Retina (tissue), 1 donor: Measurements from ENCODE around the gene GPRC5C.
A peak's percentile ranks its signal among the peaks of the same experiment; 100 is the strongest.

Source experiments
- DNase-seq: peaks from one replicate; pipeline ENCODE4 v3.0.0-alpha.2; 2016

The GPRC5C gene

DNA sequence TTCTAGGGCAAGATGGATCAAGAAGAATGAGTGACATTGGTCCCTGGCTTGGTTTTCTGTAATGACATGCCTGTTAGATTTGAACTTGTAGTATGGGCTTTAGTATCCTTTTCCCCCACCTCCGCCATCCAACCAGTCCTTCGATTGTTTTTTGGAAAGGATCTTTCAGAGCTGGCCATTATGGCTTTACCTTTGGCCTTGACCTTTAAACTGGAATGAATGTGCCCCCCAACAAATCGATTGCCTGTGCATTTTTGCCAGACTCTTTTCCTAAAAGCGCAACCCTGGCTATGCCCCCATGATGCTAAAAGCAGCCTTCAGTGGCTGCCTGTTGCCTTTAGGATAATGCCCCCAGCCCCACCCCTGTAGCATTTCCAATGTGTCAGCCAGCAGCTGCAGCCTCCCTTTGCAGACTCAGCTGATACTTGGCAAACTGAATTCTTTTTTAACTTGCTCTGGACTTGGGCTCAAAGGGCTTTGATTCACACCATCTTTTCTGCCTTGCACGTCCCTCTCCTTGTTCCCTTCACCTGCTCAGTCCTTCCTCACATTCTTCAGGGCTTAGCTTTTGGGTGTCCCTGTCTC lies 4.0 kb downstream of the GPRC5C start:
- DNase-seq, result no peak

DNA sequence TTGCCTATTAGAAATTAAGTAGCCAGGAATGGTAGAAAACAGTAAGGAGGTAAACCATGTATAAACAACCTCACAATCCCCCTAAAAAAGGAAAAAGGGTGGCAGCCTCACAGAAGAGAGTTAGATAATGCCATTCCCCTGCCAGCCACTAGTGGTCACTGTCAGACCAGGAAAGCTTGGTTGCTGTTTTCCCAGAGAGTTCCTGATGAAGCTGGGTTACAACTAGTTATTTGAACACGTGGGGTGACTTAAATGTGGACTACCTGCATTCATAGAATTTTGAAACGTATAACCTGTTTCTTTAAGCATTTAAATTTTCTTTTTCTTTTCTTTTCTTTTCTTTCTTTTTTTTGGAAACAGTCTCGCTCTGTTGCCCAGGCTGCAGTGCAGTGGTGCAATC lies 5.8 kb downstream of the GPRC5C start:
- DNase-seq, result no peak

DNA sequence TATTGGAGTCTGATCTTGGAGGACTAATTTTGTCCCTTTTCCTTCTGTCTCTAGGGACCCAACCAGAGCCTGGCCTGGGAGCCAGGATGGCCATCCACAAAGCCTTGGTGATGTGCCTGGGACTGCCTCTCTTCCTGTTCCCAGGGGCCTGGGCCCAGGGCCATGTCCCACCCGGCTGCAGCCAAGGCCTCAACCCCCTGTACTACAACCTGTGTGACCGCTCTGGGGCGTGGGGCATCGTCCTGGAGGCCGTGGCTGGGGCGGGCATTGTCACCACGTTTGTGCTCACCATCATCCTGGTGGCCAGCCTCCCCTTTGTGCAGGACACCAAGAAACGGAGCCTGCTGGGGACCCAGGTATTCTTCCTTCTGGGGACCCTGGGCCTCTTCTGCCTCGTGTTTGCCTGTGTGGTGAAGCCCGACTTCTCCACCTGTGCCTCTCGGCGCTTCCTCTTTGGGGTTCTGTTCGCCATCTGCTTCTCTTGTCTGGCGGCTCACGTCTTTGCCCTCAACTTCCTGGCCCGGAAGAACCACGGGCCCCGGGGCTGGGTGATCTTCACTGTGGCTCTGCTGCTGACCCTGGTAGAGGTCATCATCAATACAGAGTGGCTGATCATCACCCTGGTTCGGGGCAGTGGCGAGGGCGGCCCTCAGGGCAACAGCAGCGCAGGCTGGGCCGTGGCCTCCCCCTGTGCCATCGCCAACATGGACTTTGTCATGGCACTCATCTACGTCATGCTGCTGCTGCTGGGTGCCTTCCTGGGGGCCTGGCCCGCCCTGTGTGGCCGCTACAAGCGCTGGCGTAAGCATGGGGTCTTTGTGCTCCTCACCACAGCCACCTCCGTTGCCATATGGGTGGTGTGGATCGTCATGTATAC lies 8.0 kb downstream of the GPRC5C start:
- no peak for DNase-seq

DNA sequence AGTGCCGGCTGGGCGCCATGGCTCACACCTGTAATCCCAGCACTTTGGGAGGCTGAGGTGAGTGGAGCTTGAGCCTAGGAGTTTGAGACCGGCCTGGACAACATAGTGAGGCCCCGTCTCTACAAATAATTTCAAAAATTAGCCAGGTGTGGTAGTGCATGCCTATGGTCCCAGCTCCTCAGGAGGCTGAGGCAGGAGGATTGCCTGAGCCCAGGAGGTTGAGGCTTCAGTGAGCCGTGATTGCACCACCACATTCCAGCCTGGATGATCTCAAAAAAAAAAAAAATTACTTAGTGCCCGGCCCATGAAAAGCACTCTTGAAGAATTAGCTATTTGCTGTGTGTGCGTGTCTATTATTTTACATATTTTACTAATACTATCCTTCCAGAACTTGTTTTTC lies 9.6 kb downstream of the GPRC5C start:
- DNase-seq, result no peak

DNA sequence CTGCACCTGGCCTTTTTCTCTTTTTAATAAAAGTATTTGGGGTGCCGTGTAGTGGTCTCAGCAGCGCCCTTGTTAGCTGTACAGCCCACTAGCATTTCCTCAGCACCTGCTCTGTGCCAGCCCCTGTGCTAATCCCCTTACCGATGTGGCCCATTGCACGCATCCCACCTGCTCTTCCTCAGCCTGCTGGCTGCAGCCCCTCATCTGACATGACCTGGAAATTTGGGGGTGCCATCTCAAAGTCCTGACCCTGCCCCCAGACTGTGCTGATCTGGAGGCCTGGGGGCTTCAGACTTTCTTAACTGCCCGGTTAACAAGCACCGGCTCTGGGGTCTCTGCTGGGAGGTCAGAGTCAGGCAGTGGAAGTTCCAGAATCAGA lies 10.4 kb downstream of the GPRC5C start:
- no peak for DNase-seq

DNA sequence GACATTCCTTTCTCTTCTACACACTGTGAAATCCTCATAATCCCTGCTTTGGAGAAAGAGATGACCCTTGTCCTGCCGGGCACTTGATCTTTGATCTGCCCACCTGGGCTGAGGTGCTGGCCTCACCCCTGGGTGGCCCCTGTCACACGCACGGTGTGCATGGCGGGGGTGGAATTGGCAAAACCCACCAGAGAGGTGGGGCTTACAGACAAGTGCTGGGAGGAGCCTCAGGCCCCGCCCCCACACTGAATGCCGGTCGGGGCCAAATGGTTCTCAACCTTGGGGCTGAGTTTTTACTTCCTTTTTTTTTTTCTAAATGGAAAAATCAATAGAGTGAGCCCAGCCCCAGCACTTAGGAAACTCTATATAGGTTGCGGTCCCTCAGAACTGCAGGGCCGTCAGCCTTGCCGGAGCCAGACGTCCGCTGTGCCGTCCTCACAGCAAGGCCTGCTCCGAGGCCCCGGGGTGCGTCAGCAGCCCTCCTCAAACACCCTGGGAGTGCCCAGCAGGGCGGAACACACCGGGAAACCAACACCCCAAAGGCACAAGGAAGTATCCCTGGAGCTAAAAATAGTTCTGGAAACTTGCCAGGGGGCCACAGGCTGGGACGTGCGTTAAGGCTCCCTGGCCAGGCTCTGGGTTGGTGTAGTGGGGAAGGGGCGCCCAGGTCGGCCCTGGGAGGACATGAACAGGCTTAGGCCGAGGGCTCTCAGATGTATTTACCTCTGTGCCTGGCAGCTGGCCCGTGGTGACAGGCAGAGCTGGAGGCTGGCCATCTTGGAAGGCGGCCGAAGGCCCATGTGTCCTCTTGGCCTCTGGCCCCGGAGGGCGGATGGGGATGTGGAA lies 11.0 kb downstream of the GPRC5C start:
- no peak for DNase-seq

DNA sequence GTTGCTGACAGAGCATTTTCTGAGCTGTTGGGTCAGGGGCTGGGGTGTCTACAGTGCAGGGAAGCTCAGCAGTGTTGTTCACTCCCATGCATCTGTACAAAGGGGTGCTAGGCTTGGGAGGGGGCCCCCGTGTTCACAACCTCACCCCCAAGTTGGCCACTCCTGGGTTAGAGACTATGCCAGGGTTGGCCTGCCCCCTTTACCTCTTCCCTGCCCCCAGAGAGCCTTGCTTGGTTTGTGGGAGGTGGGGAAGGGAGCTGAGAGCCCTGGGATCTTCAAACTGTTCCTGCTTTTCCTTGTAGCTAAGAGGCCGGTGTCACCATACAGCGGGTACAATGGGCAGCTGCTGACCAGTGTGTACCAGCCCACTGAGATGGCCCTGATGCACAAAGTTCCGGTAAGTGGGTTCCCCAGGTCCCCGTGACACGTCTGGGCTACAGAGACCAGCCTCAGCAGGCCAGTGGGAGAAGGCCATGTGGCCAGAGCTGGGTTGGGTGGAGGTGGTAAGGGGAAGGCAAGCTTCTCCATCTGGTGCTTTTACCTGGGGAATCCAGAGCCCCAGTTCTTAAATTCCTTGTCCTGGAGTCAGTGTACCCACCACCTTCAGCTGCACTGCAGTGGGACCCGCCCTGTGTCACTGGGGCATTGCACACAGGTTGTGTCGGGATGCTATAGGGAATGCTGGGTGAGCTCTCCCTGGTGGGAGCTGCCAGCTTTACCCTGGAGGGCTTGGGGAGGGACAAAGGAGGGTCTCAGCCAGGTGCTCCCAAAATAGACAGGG lies 11.8 kb downstream of the GPRC5C start:
- DNase-seq, result no peak

DNA sequence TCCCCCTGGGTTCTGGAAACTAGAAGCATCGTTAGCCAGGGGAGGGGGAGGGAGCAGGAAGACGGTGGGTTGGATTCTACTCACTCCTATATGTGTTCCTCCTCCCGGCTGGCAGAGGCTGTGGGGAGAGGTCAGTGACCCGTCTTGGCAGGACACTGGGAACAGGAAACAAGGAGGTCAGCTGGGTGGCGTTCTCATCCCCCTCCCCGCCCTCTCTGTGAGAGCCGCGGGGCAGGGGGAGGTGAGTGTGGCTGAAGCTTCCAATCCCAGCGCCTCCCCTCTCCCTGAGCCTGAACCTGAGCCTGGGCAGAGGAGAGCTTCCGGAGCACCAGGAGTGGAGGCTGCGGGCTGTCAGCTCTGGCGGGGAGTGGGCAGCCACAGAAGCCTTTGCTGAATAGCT lies 12.5 kb downstream of the GPRC5C start:
- DNase-seq, result peak; percentile 38

DNA sequence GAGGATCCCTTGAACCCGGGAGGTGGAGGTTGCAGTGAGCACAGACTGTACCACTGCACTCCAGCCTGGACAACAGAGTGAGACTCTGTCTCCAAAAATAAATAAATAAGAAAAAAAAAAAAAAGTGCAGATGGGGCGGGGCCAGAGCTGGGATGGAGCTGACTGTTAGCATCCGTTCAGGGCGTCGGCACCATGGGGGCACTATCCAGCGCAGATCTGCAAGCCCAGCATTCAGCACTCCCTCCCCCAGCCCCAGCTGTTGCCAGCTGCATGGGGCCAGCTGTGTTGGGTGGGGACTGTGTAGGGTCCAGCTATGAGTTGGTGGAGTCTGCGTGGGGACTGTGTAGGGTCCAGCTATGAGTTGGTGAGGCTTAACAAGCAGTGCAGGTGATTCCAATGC lies 13.3 kb downstream of the GPRC5C start:
- DNase-seq, result no peak

DNA sequence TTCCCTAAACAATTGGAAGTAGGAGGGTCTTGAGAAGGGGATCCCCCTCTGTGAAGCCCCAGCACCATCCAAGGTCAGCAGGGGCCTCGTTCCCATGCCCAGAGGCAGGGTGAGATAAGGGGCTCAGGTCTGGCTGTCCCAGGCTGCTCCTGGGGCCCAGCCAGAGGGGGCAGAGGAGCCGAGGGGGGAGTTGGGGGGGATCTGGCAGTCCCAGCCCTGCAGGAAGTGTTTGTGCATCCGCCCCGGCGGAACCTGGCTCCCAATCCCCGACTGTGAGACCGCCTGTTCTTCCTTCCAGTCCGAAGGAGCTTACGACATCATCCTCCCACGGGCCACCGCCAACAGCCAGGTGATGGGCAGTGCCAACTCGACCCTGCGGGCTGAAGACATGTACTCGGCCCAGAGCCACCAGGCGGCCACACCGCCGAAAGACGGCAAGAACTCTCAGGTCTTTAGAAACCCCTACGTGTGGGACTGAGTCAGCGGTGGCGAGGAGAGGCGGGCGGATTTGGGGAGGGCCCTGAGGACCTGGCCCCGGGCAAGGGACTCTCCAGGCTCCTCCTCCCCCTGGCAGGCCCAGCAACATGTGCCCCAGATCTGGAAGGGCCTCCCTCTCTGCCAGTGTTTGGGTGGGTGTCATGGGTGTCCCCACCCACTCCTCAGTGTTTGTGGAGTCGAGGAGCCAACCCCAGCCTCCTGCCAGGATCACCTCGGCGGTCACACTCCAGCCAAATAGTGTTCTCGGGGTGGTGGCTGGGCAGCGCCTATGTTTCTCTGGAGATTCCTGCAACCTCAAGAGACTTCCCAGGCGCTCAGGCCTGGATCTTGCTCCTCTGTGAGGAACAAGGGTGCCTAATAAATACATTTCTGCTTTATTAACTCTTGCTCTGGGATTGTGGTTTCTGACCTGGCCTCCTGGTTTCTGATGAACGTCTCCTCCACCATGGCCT lies 14.9 kb downstream of the GPRC5C start:
- no peak for DNase-seq

DNA sequence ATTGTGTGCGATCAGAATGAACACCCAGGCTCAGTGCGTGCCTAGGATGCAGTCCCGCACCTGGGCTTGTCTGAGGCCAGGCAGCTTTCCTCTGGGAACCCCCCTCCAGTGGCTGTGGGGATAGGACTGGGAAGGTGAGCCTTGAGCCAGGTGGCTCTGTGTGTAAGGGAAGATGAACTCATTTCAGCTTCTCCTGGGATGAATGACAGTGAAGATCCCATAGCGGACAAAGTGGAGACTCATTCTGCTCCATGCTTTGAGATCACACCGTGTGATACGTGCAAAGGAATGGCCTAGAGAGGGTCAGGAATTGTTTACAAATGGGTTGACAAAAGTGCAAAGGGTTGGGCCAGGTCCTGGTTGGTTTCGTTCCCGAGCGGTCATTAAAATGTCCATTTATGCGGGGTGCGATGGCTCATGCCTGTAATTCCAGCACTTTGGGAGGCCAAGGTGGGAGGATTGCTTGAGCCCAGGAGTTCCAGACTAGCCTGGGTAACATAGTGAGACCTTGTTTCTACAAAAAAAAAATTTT lies 15.8 kb downstream of the GPRC5C start:
- DNase-seq, result no peak

DNA sequence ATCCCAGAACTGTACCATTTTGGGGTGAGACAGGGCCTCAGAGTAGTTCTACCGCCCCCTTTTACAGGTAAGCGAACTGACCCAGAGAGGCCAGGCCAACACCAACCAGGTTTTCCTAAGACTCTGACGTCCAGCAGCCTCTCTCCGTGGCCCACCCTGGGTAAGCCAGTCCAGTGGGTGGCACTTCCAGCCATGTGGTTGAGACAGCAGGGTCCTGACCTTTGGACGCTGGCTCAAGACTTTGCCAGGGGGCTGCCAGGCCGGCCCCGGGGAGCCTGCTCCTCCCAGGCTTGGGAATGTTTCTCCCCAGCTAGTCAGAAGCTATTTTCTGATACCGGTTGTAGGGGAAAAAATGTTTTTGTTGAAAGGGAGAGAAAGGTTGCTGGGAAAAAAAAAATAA lies 16.9 kb downstream of the GPRC5C start:
- no peak for DNase-seq

DNA sequence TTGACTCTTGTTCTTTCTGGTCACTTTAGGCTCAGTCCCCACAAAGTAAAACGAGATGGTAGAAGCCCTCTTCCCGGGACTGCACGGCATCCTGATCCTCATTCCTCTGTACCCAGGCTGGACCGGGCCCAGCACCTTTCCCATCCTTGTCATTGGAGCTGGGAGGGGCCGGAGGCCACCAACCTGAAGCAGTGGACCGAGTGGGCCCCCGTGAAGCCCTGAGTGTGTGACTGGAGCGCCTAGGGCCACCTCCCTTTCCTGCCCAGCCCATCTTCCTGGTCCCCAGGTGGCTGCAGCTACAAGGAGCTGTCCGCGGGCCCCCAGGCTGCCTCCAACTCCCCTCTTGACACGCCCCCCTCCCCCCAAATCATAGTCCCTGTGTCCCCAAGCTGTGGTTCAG lies 17.4 kb downstream of the GPRC5C start:
- DNase-seq, result no peak

DNA sequence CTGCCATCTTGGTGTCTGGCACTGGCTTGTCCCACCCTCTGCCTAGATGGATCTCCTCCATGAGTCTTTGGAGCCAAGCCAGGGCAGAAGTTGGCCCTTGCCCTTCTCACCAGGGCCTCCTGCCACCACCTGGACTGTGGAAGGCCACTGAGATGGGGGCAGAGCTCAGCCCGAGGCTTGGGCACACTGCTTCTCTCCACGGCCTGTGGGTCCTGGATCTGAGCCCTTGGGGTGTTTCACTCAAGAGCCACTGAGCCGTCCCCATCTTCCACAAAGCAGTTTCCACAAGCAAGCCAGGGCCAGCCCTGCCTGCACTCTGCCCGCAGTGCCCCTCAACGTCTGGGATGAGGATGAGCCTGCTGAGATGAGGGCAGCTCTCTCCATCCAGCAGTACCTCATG lies 17.9 kb downstream of the GPRC5C start:
- DNase-seq, result no peak

DNA sequence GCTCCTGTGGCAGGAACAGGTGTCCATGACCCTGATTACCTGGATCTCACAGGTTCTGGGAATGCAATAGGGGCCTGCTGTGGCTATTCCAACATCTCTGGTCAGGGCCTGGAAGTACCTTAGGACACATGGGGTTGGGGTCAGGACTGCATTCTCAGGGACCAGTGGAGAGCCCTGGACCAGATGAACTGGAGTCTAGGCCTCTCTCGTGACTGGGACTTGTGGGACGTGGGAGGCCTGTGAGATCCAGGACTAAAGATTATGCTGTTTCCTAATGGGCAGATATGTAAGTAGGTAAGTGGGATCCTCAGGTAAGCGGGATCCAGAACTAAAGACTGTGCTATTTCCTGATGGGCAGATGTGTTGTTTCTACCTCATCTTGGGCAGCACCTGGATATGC lies 18.3 kb downstream of the GPRC5C start:
- no peak for DNase-seq

DNA sequence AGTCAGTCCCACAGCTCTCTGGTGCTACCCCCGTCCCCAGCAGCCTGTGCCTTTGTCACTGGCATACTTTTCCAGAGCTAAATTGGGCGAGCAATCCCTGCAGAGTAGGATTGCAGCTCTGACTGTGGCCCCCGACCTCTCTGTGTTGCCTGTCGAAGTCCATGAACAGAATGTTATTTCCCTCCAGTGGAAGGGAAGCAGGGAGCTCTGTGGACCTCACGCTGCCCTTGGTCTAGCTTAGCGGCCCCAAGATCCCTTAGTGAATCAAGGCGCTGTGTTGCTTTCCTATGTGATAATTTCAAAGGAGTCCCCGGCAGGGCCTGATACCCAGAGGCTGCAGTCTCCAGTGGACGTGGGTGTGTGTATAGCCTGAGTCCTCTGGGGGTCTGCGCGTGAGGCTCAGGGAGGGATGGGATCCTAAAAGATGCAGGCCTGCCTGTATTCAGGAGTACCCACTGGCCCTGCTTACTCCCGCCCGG lies 19.1 kb downstream of the GPRC5C start:
- no peak for DNase-seq

DNA sequence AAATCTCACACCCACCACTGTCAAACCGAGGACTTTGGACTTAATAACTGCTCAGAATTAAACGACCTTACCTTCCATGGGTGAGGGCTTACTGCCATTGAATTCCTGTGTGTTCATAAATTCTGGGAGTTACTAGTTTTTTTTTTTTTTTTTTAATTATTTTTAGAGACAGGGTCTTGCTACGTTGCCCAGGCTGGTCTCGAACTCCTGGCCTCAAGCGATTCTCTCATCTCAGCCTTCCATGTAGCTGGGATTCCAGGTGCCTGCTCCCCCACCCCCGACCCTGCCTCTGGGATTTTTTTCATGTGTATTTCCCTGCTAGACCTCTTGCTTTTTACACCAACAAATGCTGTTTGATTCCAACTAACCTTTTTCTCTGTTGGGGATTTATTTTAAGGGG lies 19.7 kb downstream of the GPRC5C start:
- no peak for DNase-seq

DNA sequence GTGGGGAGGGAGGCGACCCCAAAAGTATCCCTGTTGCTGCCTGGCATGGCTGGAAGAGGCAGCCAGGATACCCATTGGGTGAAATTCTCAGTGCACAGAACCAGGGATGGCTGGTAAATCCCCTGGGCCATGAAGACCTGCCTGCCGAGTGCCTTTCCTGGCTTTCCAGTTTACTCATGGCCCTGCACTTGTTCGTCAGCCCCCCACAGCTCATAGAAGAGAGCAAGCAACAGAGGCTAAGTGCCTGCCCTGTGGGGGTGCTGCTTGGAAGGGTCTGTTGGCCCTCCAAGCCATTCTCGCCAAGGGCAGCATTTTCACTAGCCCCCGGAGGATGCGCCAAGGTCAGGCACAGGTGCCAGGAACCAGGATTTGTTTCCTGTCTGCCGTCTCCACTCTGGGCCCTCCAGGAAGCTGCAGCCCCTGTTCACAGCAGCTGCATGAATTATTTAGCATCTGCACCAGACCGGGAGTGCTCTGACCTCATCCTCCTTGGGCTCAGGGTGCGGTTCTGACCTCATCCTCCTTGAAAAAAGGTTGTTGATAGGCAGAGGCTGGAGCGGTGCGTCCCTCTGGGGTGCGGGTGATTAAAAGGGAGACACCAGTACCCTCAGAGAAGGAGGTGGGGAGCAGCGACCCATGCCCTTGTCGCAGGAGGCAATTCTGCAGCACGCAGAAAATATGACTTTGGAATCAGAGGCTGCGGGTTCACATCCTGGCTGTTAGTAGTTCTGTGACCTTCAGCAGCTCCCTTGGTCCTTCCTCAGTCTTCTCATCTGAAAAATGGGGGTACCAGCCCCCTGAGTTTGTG lies 20.3 kb downstream of the GPRC5C start:
- peak; percentile 74 for DNase-seq

DNA sequence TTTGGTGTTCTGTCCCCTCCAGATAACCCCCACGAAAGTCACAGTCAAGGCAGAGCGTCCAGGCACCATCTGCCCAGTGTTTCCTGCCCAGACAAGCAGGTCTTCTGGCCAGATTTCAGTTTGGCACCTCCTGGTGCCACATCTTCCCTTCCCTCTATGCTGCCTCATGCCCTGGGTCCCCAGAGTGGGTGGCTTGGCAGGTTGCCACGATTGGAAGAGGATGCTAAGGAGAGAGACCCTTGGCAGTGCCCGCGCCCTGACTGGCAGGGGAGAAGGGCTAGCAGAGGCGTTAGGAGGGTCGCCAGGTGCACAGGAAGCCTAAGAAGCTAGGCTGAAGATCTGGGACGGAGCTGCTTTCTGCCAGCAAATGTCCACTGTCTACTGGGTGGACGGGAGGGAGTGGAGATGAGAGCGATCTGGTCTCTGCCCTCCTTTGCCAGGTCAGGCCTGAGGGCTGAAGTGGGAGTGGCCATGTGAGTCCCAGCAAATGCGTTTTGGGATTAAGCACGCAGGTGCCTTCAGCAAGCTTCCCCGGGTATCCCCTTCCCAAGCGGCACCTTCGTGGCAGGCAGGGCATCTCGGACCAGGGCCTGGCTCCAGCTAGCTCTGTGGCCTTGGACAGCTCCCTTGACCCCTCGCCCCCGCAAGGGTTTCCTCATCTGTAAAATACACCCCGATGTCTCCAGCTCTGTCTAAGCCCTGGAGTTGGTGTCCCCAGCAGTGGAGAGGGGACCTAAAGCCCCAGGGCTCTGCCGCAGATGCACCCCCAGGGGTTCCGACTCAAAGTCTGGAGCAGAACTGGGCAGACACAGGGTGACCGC lies 21.2 kb downstream of the GPRC5C start:
- DNase-seq, result peak; percentile 49
